T-helper 17 cell (primary cell): ENCODE measurements around the gene GALNT14. TPM values are rescaled to one million over a fixed set of nuclear protein-coding genes. Genes with fewer than 3 reads are reported as not detected.
A peak's percentile ranks its signal among the peaks of the same experiment; 100 is the strongest.

Experiments
- ATAC-seq: fragments of 150-1000 bp; cut with Tn5 transposase; 2 replicates; pipeline ENCODE4 v1.10.0; 2021; ENCODE audit warnings: mild to moderate bottlenecking, moderate library complexity
- DNase-seq, 3 donors: peaks; one replicate each; pipeline versions ENCODE4 v3.0.0 to v3.0.0-alpha.2; 2020 to 2021
- H3K9me3 ChIP-seq: one replicate; pipeline ENCODE4 v1.7.0; 2013; ENCODE audit warnings: low read length, mild to moderate bottlenecking; ENCODE audit not compliant: control insufficient read depth, poor library complexity, severe bottlenecking
- H3K27ac Mint-ChIP-seq: one replicate; pipeline ENCODE4 v1.8.0; 2022; ENCODE audit warnings: mild to moderate bottlenecking, moderate library complexity, mixed read lengths
- H3K27me3 Mint-ChIP-seq: one replicate; pipeline ENCODE4 v1.8.0; 2022; ENCODE audit warnings: mixed read lengths
- H3K36me3 Mint-ChIP-seq: one replicate; pipeline ENCODE4 v1.8.0; 2022; ENCODE audit warnings: low read depth, mixed read lengths
- H3K4me1 Mint-ChIP-seq: one replicate; pipeline ENCODE4 v1.8.0; 2022; ENCODE audit warnings: mild to moderate bottlenecking, mixed read lengths
- H3K4me3 Mint-ChIP-seq: one replicate; pipeline ENCODE4 v1.8.0; 2022; ENCODE audit warnings: mild to moderate bottlenecking, moderate library complexity, mixed read lengths
- total RNA-seq, 4 donors: library from RNA in 2 of 4; stranded (reverse) in 2 of 4; gene quantifications; one replicate each; pipeline ENCODE4 v1.2.3 and lab custom pipeline; 2022 to 2026

Gene GALNT14
- total RNA-seq, 2 donors from 2014 or later = not detected

- Mint-ChIP-seq H3K27ac (no peak overlapping the region), H3K4me1 (no peaks in the 10 kb centered on the region), H3K27me3 (peaks cover 50% of the 10 kb centered on the region), H3K4me3 (no peak overlapping the region), H3K36me3 (no peaks in the 10 kb centered on the region)
- no peak for ATAC-seq
- no peak for DNase-seq
- no peaks in the 10 kb centered on the region for H3K9me3 ChIP-seq
Measured at GRCh38 chr2:30997979-30998378, 140.3 kb downstream of the GALNT14 start.

GRCh38 chr2:30994227-30995056 lies 143.8 kb downstream of the GALNT14 start:
- no peak for ATAC-seq

GRCh38 chr2:30992781-30993180 lies 145.5 kb downstream of the GALNT14 start:
- H3K36me3 Mint-ChIP-seq = no peaks in the 10 kb centered on the region
- H3K4me1 Mint-ChIP-seq = no peaks in the 10 kb centered on the region
- no peak overlapping the region for H3K27ac Mint-ChIP-seq

More at GRCh38 chr2:30994227-30995056, 143.8 kb downstream of the GALNT14 start:
- H3K4me3 Mint-ChIP-seq = peak overlapping the region; percentile 75
- DNase-seq = no peak
- H3K27ac Mint-ChIP-seq = no peak overlapping the region
- H3K27me3 Mint-ChIP-seq = peaks cover 22% of the 10 kb centered on the region
- H3K36me3 Mint-ChIP-seq = no peaks in the 10 kb centered on the region
- no peaks in the 10 kb centered on the region for H3K9me3 ChIP-seq
- no peaks in the 10 kb centered on the region for H3K4me1 Mint-ChIP-seq

GRCh38 chr2:30990671-30991070 lies 147.6 kb downstream of the GALNT14 start:
- ATAC-seq = no peak
- Mint-ChIP-seq H3K27ac (no peak overlapping the region), H3K4me1 (no peaks in the 10 kb centered on the region), H3K36me3 (no peaks in the 10 kb centered on the region), H3K27me3 (peaks cover 15% of the 10 kb centered on the region), H3K4me3 (no peak overlapping the region)
- DNase-seq = no peak
- no peaks in the 10 kb centered on the region for H3K9me3 ChIP-seq

More at GRCh38 chr2:30992781-30993180, 145.5 kb downstream of the GALNT14 start:
- no peak for DNase-seq
- no peak overlapping the region for H3K4me3 Mint-ChIP-seq
- peaks cover 15% of the 10 kb centered on the region for H3K27me3 Mint-ChIP-seq
- ATAC-seq = no peak
- H3K9me3 ChIP-seq = no peaks in the 10 kb centered on the region

GRCh38 chr2:30990176-30990575 lies 148.1 kb downstream of the GALNT14 start:
- no peaks in the 10 kb centered on the region for H3K9me3 ChIP-seq
- H3K27ac Mint-ChIP-seq = no peak overlapping the region
- no peaks in the 10 kb centered on the region for H3K4me1 Mint-ChIP-seq
- no peaks in the 10 kb centered on the region for H3K36me3 Mint-ChIP-seq
- no peak for DNase-seq
- no peak overlapping the region for H3K4me3 Mint-ChIP-seq
- peaks cover 19% of the 10 kb centered on the region for H3K27me3 Mint-ChIP-seq
- ATAC-seq = no peak

- H3K27me3 Mint-ChIP-seq = peaks cover 22% of the 10 kb centered on the region
- no peak overlapping the region for H3K27ac Mint-ChIP-seq
- H3K4me1 Mint-ChIP-seq = no peaks in the 10 kb centered on the region
- H3K36me3 Mint-ChIP-seq = no peaks in the 10 kb centered on the region
- H3K4me3 Mint-ChIP-seq = no peak overlapping the region
- DNase-seq (no peak), ATAC-seq (no peak)
- no peaks in the 10 kb centered on the region for H3K9me3 ChIP-seq
Measured at GRCh38 chr2:30989746-30990145, 148.5 kb downstream of the GALNT14 start.

- DNase-seq (no peak), ATAC-seq (no peak)
- no peaks in the 10 kb centered on the region for H3K9me3 ChIP-seq
- Mint-ChIP-seq H3K27ac (no peak overlapping the region), H3K36me3 (no peaks in the 10 kb centered on the region), H3K4me3 (no peak overlapping the region), H3K27me3 (peaks cover 27% of the 10 kb centered on the region), H3K4me1 (no peaks in the 10 kb centered on the region)
Measured at GRCh38 chr2:30987566-30987965, 150.7 kb downstream of the GALNT14 start.

- no peak for ATAC-seq
- peaks cover 38% of the 10 kb centered on the region for H3K27me3 Mint-ChIP-seq
- no peak for DNase-seq
- no peaks in the 10 kb centered on the region for H3K9me3 ChIP-seq
- H3K27ac Mint-ChIP-seq = no peak overlapping the region
- no peak overlapping the region for H3K4me3 Mint-ChIP-seq
- no peaks in the 10 kb centered on the region for H3K36me3 Mint-ChIP-seq
- H3K4me1 Mint-ChIP-seq = peaks cover 2% of the 10 kb centered on the region
Measured at GRCh38 chr2:30986231-30986580, 152.0 kb downstream of the GALNT14 start.

- H3K4me1 Mint-ChIP-seq = peaks cover 4% of the 10 kb centered on the region
- H3K4me3 Mint-ChIP-seq = no peak overlapping the region
- no peaks in the 10 kb centered on the region for H3K9me3 ChIP-seq
- no peak for ATAC-seq
- peaks cover 43% of the 10 kb centered on the region for H3K27me3 Mint-ChIP-seq
- no peak overlapping the region for H3K27ac Mint-ChIP-seq
- H3K36me3 Mint-ChIP-seq = no peaks in the 10 kb centered on the region
- DNase-seq = no peak
Measured at GRCh38 chr2:30985493-30986230, 152.6 kb downstream of the GALNT14 start.

- H3K9me3 ChIP-seq = no peaks in the 10 kb centered on the region
- no peak for DNase-seq
- Mint-ChIP-seq H3K36me3 (no peaks in the 10 kb centered on the region), H3K4me1 (peaks cover 4% of the 10 kb centered on the region), H3K4me3 (no peak overlapping the region), H3K27ac (no peak overlapping the region), H3K27me3 (peaks cover 57% of the 10 kb centered on the region)
- no peak for ATAC-seq
Measured at GRCh38 chr2:30984148-30984547, 154.1 kb downstream of the GALNT14 start.

GRCh38 chr2:30981510-30981909 lies 156.7 kb downstream of the GALNT14 start:
- no peak overlapping the region for H3K27ac Mint-ChIP-seq
- ATAC-seq (no peak), DNase-seq (no peak)
- H3K4me3 Mint-ChIP-seq = no peak overlapping the region
- H3K9me3 ChIP-seq = no peaks in the 10 kb centered on the region
- peaks cover 4% of the 10 kb centered on the region for H3K4me1 Mint-ChIP-seq
- peaks cover 3% of the 10 kb centered on the region for H3K36me3 Mint-ChIP-seq
- peaks cover 67% of the 10 kb centered on the region for H3K27me3 Mint-ChIP-seq

- ATAC-seq (no peak), DNase-seq (no peak)
- Mint-ChIP-seq H3K4me1 (peaks cover 4% of the 10 kb centered on the region), H3K4me3 (no peak overlapping the region), H3K36me3 (peaks cover 3% of the 10 kb centered on the region), H3K27me3 (peaks cover 67% of the 10 kb centered on the region), H3K27ac (no peak overlapping the region)
- no peaks in the 10 kb centered on the region for H3K9me3 ChIP-seq
Measured at GRCh38 chr2:30981096-30981495, 157.1 kb downstream of the GALNT14 start.

GRCh38 chr2:30979822-30980245 lies 158.4 kb downstream of the GALNT14 start:
- no peak for ATAC-seq
- Mint-ChIP-seq H3K36me3 (peaks cover 3% of the 10 kb centered on the region), H3K4me3 (no peak overlapping the region), H3K27ac (no peak overlapping the region), H3K4me1 (peaks cover 6% of the 10 kb centered on the region), H3K27me3 (peaks cover 63% of the 10 kb centered on the region)
- no peak for DNase-seq
- no peaks in the 10 kb centered on the region for H3K9me3 ChIP-seq
